ENCODE measurements around the gene ADCY4. TPM values are rescaled to one million over a fixed set of nuclear protein-coding genes. Genes with fewer than 3 reads are reported as not detected.
"Not testable (repeated sequence)": the region's sequence is repeated elsewhere in the genome, so short reads cannot be mapped to it uniquely, and the experiment has no call there.

ADCY4 gene
- polyA plus RNA-seq, 1 donor: 15.2 TPM

DNA sequence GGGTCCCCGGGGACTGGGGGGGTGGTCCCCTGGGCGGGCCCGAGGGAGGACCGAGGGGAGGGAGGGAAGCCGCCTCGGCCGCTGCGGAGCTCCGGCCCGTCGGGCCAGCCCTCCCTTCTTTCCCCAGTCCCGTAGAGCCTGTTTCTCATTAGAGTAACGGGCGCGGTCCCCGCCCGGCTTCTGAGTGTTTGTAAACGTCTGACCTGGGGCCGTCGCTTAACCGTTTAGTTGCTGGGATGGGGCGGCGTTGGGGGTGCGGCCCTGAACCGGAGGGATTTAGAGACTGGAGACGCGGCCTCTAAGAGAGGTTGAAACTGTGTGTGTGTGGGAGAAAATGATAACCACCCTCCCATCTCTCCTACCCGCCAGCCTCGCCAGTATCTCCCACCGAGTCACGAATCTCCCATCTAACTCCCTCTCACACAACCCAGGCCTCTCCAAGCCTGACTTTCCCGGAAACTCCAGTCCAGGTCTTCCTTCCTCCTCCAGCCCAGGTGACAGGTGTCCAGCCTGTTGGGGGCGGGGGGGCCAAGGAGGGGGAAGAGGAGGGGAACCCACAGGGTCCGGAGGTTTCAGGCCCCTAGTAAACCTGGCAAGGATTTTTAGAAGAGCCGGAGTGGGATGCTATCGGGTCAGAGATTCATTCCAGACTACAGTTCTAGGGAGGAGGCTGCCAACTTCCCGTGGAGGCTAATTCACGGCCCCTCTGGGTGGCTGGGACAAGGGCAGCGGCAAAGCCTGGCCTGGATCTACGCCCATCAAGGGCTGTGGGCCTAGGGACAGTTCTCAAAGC, 32.0 kb upstream of the ADCY4 start:
- no peak for DNase-seq (ENCODE audit: low read depth)

DNA sequence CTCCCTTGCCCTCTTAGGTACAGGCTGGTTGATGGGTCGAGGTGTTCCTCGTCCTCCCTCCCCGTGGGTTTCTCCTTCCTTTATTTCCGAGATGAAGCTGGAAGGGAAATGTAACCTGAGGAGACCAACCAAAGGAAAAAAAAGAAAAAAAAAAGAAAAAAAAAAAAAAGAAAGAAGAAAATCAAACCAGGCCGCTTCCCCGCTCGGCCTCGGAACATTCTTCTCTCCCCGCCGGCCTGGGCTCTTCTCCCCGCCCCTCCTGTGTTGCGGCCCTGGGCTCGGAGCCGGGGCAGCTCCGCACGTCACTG, 31.5 kb upstream of the ADCY4 start:
- DNase-seq (ENCODE audit: low read depth): no peak

DNA sequence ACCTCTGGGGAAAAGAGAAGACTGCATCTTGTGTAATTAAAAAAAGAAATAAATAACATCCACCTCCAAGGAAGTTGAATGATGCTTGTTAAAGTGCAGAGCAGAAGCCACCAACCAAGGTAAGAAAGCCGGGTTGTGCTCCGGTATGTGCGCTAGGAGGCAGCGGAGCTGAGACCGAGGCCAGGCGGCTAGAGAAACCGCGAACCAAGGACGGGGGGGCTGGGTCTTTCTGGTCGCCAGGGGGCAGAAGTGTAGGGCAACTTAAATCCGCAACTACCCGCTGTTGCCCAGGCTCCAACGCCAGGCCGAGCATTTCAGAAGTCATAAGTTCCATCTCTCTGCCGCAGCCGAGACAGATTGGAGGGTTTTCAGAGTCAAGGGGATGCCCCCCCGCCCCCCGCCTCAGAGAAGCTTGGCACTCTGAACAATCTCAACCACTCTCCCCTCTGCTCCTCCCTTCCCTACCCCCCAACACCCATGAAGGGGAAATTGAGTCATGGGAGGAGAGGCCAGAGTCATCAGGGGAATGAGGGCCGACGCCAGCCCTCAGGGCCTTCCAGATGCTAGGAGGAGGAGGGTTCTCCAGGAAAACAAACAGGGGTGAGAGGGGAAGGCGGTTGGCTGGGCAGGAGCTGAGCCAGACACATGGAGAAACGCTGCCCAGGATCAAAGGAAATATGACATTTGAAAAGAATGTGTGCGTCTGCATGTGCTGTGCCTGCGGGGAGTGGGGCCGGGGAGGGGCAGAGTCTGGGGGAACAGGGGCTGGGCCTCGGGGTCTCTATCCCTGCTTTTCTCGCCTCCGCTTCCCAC, 30.9 kb upstream of the ADCY4 start:
- DNase-seq (ENCODE audit: low read depth): no peak

DNA sequence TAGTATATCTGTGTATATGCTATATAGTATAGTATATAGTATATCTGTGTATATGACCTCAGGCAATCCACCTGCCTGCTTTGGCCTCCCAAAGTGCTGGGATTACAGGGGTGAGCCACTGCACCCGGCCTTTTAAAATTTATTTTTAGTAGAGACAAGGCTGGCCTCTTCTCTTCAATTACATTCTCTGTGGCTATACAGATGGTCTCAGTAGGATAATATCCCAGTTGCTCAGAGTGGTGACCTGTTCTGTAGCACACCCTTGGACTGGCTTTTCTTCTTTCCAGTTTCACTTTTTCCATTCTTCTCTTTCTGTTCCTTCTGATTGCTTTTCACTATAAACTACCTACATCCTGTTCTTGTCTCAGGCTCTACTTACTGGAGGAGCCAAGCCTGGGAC, 30.0 kb upstream of the ADCY4 start:
- DNase-seq (ENCODE audit: low read depth): no peak

DNA sequence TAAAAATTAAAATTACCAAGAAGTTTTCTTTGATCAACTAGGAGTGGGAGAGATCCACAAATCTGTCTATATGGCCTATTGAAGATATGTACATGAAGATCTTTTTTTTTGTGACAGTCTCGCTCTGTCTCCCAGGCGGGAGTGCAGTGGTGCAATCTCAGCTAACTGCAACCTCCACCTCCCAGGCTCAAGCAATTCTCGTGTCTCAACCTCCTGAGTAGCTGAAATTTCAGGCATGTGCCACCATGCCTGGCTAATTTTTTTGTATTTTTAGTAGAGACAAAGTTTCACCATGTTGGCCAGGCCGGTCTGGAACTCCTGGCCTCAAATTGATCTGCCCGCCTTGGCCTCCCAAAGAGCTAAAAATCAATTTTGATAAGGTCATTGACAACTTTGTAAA, 28.5 kb upstream of the ADCY4 start:
- no peak for DNase-seq (ENCODE audit: low read depth)

DNA sequence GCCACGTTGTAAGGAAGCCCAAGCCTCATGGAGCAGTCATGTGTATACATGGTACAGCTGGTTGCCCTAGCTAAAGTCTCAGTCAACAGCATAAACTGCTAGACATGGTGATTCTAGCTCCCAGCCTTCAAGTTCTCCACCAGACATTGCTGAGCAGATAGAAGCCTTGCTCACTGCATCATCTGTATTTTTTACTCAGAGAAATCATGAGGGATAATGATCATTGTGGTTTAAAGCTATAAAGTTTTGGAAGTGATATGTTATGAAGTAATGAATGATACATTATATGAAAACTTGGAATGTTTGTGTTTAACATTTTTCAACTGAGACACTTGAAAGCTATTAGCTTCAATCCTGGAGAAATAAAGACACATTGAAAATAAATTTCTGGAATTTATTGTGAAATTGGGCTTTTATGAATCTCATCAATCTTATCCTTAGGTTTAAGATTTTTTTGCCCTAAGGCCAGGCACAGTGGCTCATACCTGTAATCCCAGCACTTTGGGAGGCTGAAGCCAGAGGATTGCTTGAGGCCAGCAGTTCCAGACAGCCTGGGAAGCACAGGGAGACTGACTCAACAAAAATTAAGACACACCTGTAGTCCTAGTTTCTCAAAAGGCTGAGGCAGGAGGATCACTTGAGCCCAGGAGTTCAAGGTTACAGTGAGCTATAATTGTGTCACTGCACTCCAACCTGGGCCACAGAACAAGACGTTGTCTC, 27.5 kb upstream of the ADCY4 start:
- no peak for DNase-seq (ENCODE audit: low read depth)

DNA sequence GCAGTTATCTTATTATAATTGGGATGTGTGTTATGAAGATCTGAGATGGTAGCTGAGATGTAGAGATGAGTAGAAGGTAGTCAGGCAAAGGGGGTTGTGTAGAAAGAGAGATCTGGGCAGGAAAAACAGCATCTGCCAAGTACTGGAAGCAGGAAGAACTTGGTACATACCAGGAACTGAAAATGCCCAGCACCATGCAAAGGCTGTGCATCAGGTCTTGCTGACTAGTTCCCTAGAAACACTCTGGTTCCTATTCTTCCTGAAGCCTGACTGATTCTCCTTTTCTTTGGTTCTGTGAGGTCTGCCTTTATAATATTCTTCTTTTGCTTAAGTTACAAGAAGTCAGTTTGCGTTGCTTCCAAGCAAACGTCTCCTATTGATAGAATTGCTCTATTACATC, 26.5 kb upstream of the ADCY4 start:
- no peak for DNase-seq (ENCODE audit: low read depth)

DNA sequence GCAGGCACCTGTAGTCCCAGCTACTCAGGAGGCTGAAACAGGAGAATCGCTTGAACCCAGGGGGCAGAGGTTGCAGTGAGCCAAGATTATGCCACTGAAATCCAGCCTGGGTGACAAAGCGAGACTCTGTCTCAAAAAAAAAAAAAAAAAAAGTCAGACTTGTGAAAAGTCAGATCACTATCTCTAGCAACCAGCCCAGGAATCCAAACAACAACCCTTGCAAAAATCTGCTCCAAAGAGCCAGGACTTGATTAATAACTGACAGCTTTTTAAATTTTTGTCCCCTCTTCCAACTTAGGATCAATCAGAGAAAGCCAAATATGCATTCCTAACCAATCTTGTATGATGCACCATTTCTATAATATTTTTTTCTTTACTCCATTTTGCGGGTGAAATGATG, 25.4 kb upstream of the ADCY4 start:
- DNase-seq (ENCODE audit: low read depth): no peak

DNA sequence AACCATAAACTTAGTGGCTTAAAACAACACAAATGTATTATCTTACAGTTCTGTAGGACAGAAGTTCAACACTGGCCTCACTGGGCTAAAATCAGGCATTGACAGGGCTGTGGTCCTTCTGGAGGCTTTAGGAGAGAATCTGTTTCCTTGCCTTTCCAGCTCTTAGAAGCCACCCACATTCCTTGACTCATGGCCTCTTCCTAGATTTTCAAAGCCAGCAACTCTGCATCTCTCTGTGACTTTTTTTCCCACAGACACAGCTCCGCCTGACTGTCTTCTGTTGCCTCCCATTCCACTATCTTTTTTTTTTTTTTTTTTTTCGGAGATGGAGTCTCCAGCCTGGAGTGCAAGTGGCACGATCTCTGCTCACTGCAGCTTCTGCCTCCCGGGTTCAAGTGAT, 21.3 kb upstream of the ADCY4 start:
- DNase-seq (ENCODE audit: low read depth): no peak

DNA sequence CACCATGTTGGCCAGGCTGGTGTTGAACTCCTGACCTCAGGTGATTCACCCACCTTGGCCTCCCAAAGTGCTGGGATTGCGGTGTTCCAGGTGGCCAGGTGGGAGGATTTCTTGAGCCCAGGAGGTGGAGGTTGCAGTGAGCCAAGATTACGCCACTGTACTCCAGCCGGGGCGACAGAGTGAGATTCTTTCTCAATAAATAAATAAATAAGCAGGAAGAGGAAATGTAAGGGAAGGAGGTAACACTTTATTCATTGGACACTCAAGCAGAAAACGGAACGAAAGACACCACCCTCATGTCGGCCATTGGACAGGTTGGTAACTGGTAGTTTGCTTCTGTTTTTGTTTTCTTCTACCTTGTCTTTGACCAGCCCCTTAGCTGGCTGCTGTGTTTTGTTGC, 20.1 kb upstream of the ADCY4 start:
- no peak for DNase-seq (ENCODE audit: low read depth)

DNA sequence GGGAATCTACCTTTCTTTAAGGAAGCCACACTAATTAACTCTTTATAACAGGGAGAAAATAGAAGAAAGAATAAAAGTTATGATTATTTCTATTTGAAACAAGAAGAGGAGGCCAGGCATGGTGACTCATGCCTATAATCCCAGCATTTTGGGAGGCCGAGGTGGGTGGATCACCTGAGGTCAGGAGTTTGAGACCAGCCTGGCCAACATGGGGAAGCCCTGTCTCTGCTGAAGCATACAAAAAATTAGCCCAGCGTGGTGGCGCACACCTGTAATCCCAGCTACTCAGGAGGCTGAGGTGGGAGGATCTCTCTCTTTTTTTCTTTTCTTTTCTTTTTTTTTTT, 19.6 kb upstream of the ADCY4 start:
- DNase-seq (ENCODE audit: low read depth): not testable (repeated sequence)

DNA sequence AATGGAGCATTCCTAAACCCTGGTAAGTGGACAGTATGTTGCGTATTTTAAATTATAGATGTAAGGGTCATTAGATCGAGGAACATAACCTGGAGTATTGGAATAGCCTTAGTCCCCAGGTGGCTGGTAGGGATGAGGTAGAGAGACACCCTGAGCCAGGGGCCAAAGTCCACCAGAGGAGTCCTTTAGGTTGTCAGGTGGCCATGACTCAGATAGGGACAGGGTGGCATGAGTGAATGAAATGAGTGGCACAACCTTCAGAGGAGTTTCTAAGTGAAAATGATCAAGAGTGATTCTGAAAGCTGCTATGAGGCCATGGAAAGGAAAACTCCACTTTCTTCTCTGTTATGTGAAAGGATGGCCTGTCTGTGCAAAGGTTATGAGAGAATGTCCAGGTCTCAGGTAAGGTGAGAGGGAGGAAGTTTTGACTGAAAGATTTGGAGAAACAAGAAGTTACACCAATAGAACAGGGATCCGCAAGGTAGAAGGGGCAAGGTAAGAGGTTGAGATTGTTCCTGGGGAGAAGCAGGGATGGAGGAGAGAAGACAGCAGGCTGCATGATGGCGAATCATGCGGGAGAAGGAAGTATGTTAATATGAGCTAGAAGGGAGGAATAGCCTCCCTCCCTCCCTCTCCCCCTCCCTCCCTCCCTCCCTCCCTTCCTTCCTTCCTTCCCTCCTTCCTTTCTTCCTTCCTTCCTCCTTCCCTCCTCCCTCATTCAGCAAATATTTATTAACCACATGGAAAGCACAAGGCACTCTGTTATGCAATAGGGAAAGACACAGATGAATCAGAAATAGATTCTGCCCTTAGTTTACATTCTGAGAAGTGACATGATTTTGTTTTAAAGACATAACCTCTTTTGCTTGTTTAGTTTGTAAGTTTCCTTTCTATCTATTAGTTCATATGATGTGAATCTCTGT, 18.9 kb upstream of the ADCY4 start:
- no peak for DNase-seq (ENCODE audit: low read depth)

DNA sequence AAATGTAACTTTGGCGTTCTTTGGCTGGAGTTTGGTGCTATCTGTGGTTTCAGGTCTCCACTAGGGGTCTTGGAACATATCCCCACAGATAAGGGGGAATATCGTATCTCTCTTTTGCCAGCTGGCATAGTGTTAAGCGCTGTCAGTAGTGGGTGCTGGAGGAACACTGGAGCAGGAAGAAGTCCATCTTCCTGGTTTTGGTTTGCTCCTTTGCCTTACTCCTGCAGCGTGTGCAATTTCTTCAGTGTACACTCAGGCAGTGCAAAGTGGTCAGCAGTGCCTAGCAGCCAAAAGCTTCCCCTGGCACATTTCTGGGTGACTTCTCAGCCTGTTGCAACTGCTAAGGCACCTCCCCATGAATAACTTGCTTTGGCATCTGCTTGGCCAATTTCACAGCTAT, 16.6 kb upstream of the ADCY4 start:
- DNase-seq (ENCODE audit: low read depth): no peak

DNA sequence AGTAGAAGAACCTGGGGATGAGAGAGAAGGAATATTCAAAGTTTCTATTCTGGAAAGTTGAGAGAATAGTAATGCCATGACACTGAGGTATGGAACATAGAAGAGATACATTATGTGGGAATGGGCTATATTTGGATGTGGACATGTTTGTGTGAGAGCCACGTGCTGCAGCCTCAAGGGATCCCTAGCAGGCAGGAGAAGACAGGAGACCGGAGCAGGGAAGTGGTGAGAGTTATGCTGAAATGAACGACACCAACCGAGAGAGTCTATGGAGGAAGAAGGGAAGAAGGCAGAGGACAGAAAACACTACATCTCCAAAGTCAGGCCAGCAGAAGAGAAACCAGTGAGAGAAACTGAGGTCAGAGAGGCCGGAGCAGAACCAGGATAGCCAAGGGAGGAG, 14.9 kb upstream of the ADCY4 start:
- no peak for DNase-seq (ENCODE audit: low read depth)

DNA sequence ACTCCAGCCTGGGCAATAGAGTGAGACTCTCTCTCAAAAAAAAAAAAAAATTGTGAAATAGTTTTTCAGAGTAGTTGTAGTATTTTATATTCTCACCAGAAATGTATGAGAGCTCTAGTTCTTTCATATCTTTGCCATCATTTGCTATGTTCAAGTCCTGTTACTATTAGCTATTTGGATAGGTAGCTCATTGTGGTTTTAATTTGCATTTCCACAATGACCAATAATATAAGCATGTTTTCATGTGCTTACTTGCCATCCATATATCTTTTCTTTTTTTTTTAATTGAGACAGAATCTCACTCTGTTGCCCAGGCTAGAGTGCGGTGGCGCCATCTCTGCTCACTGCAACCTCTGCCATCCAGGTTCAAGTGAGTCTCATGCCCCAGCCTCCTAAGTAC, 13.3 kb upstream of the ADCY4 start:
- DNase-seq (ENCODE audit: low read depth): no peak

DNA sequence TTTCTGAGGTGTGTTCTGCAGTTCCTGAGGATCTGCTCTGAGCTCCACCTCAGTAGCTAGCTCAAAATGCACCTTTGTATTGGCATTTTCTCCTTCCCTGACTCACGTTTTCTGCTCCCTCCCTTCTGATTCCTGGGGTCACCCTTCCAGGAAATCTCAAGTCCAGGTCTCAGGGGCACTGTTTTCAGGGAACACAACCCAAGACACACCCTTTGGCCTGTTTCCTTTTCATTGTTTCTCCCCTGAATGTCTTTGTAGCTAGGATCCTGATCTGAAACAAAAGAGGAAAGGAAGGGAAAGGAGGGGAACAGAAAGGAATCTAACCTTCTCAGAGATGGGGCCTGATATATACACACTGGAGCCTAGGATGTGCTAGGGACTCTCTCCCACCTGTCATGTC, 12.3 kb upstream of the ADCY4 start:
- DNase-seq (ENCODE audit: low read depth): no peak

DNA sequence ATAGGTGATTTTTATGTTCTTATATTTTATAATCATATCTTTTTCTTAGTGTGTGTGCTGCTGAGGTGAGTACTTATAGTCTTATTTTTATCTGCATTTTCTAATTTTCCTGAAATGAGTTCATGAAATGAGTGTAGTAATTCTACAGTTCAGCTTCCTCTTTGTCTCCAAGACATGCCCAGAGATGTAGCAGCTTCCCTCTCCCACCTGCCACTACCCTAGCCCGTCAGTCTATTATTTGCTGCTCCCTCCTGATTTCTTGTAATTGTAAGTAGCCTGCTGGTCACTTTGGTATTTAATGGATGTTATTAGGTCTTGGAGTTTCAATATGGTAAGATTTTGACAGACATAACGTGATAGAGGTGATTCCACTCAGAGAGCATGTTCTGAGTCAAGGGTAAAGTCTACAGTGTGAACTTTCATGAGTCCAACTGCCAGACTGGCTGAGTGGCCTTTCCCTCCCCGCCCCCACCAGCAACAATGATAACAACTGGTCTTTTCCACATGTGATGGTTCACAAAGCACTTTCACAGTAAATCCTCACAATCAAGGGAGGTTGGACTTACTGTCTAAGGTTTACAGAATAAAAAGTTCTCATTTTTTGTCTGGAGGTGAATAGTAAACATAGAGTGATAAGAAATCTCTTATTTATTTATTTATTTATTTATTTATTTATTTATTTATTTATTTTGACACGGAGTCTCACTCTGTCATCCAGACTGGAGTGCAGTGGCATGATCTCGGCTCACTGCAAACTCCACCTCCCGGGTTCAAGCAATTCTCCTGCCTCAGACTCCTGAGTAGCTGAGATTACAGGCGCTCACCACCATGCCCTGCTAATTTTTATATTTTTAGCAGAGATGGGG, 9.2 kb upstream of the ADCY4 start:
- DNase-seq (ENCODE audit: low read depth): no peak

DNA sequence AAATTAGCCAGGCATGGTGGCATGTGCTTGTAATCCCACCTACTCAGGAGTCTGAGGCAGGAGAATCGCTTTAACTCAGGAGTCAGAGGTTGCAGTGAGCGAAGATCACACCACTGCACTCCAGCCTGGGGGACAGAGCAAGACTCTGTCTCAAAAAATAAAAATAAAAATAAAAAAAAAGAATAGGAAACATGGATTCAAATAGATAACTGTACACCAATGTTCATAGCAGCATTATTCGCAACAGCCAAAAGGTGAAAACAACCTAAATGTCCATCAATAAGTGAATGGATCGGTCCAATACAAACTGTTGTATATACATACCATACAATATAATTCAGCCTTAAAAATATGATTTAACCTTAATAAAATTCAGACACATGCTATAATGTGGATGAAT, 8.0 kb upstream of the ADCY4 start:
- DNase-seq (ENCODE audit: low read depth): no peak

DNA sequence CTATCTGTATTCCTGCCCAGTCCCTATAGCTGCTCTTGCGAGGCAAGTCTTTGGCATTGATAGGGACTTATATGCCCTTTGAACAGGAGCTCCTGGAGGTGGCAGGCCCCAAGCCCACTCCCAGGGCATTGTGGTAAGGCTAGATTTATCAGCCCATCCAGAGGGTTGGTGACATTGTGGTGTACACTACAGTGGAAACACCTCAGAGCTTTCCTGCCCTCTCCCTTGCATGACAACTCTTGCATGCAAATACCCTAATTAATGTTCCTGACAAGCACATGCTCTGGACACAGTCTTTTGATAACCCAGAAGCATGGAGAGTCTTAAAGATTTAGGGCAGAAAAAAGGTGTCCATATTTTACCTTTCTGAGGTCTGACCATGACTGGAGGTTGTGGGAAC, 5.7 kb upstream of the ADCY4 start:
- no peak for DNase-seq (ENCODE audit: low read depth)

DNA sequence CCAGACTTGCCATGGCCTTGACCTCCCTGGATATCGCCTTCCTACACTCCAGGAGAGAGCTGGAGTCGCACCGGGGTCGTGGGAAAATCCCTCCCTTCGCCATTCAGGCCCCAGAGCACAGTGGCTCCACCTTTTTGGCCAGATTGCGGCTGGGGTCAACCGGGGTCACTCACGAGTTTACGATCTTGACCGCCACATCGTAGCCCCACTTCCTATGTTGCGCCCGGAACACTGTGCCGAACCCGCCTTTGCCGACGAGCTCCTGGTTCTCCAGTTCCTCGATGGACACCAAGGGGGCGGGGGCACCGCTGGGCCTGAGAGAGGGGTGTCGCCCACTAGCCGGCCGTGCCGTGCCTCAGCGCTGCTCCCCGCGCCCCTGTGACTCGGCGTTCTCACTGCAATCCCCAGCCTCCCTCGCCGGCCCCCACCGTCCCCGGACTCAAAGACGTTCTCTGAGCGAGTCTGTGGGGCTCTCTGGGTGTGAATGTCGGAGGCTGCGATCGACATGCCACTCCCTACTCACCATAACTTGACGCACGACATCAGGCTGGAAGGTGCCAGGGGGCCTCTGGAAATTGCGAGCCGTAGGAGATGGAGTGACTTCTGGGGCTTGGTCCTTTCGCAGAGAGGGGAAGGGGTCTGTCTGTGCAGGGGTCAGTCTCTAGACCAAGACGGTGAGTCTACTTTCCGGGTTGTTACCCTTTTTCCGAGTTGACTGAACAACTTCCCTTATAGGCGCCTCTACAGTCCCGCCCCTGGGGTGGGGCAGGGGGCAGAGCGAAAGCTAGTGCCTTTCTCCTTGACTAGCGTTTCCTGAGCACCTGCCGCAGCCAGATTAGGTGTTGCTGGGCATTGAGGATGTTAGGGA, 4.6 kb upstream of the ADCY4 start, which contains the start of gene RIPK3:
RIPK3 (minus strand) TSS at position 708 of the 868 bp plus-strand sequence; CDS start at position 543, 165 bp downstream.
- no peak for DNase-seq (ENCODE audit: low read depth)

All from forelimb muscle (tissue), 1 donor.